Measurements from ENCODE around the gene DNAH12.
"Not testable (repeated sequence)": the region's sequence is repeated elsewhere in the genome, so short reads cannot be mapped to it uniquely, and the experiment has no call there.

DNAH12 gene

DNA sequence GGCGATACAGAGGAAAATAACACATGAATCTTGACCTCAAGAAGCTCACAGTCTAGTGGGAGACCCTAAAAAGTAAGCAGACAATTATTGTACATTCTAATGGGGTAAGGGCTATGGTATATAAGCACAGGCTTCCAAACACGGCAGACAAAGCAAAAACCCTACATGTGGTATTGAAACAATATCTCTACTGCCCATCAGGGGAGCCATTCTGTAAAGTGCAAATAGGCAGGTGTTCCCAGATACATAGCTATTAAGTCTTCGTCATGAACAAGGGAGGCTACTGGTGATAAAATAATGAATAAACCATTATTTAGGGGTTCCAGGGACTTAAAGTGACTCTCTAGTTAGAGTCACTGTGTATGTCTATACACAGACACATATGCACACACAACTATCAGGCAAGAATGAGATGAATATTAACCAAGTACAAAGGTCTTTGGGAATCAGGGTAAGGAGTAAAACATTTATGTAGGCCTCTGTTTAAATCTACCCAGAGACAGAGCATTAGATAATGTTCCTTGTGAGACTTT lies 213.0 kb downstream of the DNAH12 start:
- Histone ChIP-seq H3K4me1 (ENCODE audit: control insufficient read depth, insufficient read depth, low read length) (no peaks in the 10 kb centered on the region), H3K27ac (ENCODE audit: low read depth, low read length) (no peak overlapping the region), H3K36me3 (ENCODE audit: control insufficient read depth, insufficient read depth, low read length) (no peaks in the 10 kb centered on the region)

DNA sequence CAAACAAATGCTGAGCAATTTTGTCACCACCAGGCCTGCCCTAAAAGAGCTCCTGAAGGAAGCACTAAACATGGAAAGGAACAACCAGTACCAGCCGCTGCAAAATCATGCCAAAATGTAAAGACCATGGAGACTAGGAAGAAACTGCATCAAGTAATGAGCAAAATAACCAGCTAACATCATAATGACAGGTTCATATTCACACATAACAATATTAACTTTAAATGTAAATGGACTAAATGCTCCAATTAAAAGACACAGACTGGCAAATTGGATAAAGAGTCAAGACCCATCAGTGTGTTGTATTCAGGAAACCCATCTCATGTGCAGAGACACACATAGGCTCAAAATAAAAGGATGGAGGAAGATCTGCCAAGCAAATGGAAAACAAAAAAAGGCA lies 217.6 kb downstream of the DNAH12 start:
- H3K9ac ChIP-seq (ENCODE audit: low read length); H3K27me3 ChIP-seq (ENCODE audit: control insufficient read depth, insufficient read depth, low read length); H3K27ac ChIP-seq (ENCODE audit: low read depth, low read length); H3K4me1 ChIP-seq (ENCODE audit: control insufficient read depth, insufficient read depth, low read length); H3K4me3 ChIP-seq (ENCODE audit: low read length); H3K36me3 ChIP-seq (ENCODE audit: control insufficient read depth, insufficient read depth, low read length): not testable (repeated sequence)

More for the DNA sequence above, 213.0 kb downstream of the DNAH12 start:
- Histone ChIP-seq H3K4me3 (ENCODE audit: low read length) (no peak overlapping the region), H3K9ac (ENCODE audit: low read length) (no peak overlapping the region), H3K27me3 (ENCODE audit: control insufficient read depth, insufficient read depth, low read length) (no peaks in the 10 kb centered on the region)

DNA sequence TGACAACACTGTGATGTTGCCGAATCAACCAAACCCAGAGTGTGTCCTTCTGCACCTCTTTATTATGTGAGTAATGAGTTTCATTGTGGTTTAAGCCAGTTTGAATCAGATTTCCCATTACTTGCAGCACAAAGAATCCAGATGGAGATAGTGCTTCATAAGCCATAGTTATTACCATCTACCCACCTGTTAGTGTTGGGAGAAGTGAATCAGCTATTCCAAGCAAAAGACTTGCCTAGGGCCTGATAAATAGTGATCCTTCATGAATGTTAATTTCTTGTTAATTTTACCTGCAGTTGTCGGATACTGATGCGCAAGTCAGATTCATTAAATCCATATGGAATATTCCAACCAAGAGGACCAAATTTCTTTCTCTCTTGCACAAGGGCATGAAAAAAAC lies 229.9 kb downstream of the DNAH12 start:
- no peak overlapping the region for H3K27ac ChIP-seq (ENCODE audit: low read depth, low read length)

DNA sequence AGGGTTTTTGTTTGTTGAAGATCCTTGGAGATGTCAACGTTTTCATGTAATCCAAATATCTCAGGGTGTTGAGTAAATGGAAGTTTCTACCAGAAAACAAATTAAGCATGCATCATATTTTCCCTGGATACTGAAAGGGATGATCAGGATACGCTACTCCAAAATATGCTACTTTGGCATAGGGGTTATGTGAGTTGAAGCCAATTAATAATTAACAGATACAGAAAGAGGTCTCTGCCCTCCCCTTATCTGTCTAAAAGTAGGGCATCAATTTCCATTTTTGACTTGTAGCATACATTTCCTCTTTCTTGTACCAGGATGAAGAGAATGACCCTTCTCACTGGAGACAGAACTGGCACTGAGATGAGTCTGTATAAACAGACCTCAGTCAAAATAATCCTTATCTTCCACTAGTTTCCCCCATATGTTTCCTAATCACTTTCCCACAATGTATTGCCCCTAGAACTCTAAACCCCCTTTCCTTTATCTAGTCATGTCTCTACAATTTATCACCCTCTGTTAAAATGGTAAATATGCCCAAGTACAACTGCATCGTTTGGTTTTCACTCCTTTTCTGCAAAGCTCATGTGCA lies 234.3 kb downstream of the DNAH12 start:
- H3K9ac ChIP-seq (ENCODE audit: low read length): no peak overlapping the region
- no peaks in the 10 kb centered on the region for H3K4me1 ChIP-seq (ENCODE audit: control insufficient read depth, insufficient read depth, low read length)
- H3K4me3 ChIP-seq (ENCODE audit: low read length): no peak overlapping the region
- no peaks in the 10 kb centered on the region for H3K27me3 ChIP-seq (ENCODE audit: control insufficient read depth, insufficient read depth, low read length)
- H3K36me3 ChIP-seq (ENCODE audit: control insufficient read depth, insufficient read depth, low read length): no peaks in the 10 kb centered on the region
- H3K27ac ChIP-seq (ENCODE audit: low read depth, low read length): no peak overlapping the region

More for the DNA sequence above, 229.9 kb downstream of the DNAH12 start:
- no peak overlapping the region for H3K9ac ChIP-seq (ENCODE audit: low read length)
- no peak overlapping the region for H3K4me3 ChIP-seq (ENCODE audit: low read length)
- no peaks in the 10 kb centered on the region for H3K27me3 ChIP-seq (ENCODE audit: control insufficient read depth, insufficient read depth, low read length)
- H3K4me1 ChIP-seq (ENCODE audit: control insufficient read depth, insufficient read depth, low read length): no peaks in the 10 kb centered on the region
- no peaks in the 10 kb centered on the region for H3K36me3 ChIP-seq (ENCODE audit: control insufficient read depth, insufficient read depth, low read length)

DNA sequence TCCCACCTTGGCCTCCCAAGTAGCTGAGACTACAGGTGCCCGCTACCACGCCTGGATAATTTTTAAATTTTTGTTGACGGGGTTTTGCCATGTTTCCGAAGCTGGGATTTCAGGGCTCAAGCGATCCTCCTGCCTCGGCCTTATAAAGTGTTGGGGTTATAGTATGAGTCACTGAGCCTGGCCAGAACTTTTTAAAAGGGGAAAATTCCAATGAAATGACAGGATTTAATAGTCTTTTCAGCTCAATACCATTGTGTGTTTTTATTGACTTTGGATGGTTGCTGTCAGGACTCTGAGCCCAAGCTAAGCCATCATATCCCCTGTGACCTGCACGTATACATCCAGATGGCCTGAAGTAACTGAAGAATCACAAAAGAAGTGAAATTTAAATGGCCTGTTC lies 240.6 kb downstream of the DNAH12 start:
- not testable (repeated sequence) for H3K4me3 ChIP-seq (ENCODE audit: low read length); H3K4me1 ChIP-seq (ENCODE audit: control insufficient read depth, insufficient read depth, low read length); H3K27me3 ChIP-seq (ENCODE audit: control insufficient read depth, insufficient read depth, low read length); H3K9ac ChIP-seq (ENCODE audit: low read length); H3K27ac ChIP-seq (ENCODE audit: low read depth, low read length); H3K36me3 ChIP-seq (ENCODE audit: control insufficient read depth, insufficient read depth, low read length)

DNA sequence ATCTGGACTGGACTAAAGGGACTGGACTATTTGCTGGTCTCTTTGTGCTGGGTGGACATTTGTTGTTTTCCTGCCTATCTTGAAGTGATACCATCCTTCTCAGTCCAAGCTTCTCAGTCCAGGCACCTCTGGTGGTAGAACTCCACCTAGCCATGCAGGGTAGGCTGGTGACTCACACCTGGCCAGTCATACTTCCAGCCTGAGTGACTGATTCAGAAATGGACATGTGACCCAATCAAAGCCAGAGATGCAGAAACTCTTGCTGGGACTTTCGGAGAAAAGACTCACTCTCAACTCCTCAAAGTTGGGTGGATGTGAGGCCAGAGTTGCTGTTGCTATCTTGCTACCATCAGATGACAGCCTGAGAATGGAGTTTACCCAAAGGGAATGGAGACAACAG lies 246.1 kb downstream of the DNAH12 start:
- H3K27me3 ChIP-seq (ENCODE audit: control insufficient read depth, insufficient read depth, low read length): no peaks in the 10 kb centered on the region

DNA sequence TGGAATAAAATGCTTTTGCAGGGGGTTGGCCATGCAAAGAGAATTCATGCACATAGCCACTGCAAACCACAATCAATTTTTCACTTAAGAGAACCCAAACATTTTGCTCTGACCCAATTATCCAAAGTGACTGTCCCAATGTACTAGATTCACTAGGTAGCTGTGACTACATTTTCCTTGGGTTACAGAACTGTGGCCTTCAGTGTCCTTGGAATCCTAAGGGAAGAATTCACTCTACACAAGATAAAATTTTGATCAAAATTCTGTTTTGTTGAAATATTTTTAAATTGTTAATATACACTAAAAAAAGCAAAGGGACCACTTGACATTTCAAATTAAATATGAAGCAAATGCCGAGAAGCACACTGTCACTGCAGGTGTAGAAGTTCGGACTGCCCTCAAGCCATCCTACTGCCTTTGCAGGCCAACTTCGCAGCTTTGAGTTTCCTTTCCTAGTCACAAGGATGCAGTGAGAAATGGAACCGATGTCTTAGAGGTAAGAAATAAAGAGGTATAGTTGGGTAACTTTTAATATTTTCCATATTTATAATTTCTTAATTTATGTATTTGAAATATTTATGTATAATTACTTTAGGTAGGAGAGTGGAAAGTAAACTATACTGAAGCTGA lies 251.1 kb downstream of the DNAH12 start:
- Histone ChIP-seq H3K27me3 (ENCODE audit: control insufficient read depth, insufficient read depth, low read length) (no peaks in the 10 kb centered on the region), H3K4me1 (ENCODE audit: control insufficient read depth, insufficient read depth, low read length) (no peaks in the 10 kb centered on the region), H3K36me3 (ENCODE audit: control insufficient read depth, insufficient read depth, low read length) (no peaks in the 10 kb centered on the region), H3K4me3 (ENCODE audit: low read length) (no peak overlapping the region), H3K9ac (ENCODE audit: low read length) (no peak overlapping the region), H3K27ac (ENCODE audit: low read depth, low read length) (no peak overlapping the region)

More for the DNA sequence above, 246.1 kb downstream of the DNAH12 start:
- Histone ChIP-seq H3K27ac (ENCODE audit: low read depth, low read length) (no peak overlapping the region), H3K9ac (ENCODE audit: low read length) (no peak overlapping the region), H3K4me3 (ENCODE audit: low read length) (no peak overlapping the region), H3K36me3 (ENCODE audit: control insufficient read depth, insufficient read depth, low read length) (no peaks in the 10 kb centered on the region), H3K4me1 (ENCODE audit: control insufficient read depth, insufficient read depth, low read length) (no peaks in the 10 kb centered on the region)

DNA sequence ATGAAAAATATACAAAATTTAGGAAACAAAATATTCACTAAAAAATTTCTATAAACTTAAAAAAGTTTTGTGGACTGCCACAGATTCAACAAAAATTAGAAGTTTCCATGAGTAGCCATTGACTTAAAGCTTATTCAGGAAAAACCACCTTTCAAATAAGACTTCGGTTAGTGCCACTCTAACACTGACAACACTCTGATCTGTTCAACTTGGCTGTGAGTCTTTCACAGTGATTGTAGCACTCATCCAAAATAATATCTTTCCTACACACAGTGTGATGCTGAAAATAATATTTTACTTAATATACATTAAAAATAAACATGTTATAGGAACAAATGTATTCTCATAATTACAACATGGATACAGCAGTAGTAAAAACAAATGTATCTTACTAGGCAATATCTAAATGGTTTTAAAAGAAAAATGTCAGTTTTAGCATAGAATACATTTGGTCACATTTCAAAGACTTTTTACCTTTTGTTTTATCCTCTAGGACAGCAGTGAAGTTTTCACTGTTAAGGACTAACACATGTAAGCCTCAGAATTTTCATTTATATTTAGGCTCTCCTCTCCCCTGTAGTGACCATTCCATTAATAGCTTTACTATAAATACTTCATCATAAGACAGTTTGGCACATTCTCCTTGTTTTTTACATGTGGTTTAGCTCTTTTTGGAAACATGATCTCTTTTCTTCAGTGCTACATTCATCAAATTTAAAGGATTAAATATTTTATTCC lies 251.8 kb downstream of the DNAH12 start, which contains the start of gene ASB14:
TSS of gene ASB14 (minus strand) at position 527 of the 738 bp plus-strand sequence. CDS start 652 bp downstream, outside the sequence.
- no peak within 1 kb of the TSS for H3K27ac ChIP-seq (ENCODE audit: low read depth, low read length)
- no peak within 1 kb of the TSS for H3K4me3 ChIP-seq (ENCODE audit: low read length)
- H3K27me3 ChIP-seq (ENCODE audit: control insufficient read depth, insufficient read depth, low read length): no peaks in the 10 kb centered on the region
- no peaks in the 10 kb centered on the region for H3K4me1 ChIP-seq (ENCODE audit: control insufficient read depth, insufficient read depth, low read length)
- H3K36me3 ChIP-seq (ENCODE audit: control insufficient read depth, insufficient read depth, low read length): no peaks in the 10 kb centered on the region
- no peak within 1 kb of the TSS for H3K9ac ChIP-seq (ENCODE audit: low read length)

DNA sequence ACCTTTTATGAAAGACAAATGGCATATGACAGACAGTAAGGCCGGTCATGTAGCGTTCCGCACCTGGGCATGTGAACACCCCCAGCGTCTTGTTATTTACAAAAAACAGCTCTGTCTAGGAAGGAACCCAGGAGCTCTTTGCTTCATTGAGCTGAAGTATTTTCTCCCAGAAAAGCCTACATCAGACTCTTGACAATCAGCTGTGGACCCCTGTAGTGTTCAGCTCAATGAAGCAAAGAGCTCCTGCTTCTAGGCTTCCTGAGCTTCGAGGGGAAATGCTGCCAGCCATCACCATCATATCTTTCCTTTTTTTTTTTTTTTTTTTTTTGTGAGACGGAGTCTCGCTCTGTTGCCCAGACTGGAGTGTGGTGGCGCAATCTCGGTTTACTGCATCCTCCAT lies 255.7 kb downstream of the DNAH12 start:
- H3K27me3 ChIP-seq (ENCODE audit: control insufficient read depth, insufficient read depth, low read length): no peaks in the 10 kb centered on the region
- H3K36me3 ChIP-seq (ENCODE audit: control insufficient read depth, insufficient read depth, low read length): no peaks in the 10 kb centered on the region
- H3K4me1 ChIP-seq (ENCODE audit: control insufficient read depth, insufficient read depth, low read length): no peaks in the 10 kb centered on the region
- no peak overlapping the region for H3K27ac ChIP-seq (ENCODE audit: low read depth, low read length)
- H3K4me3 ChIP-seq (ENCODE audit: low read length): no peak overlapping the region
- no peak overlapping the region for H3K9ac ChIP-seq (ENCODE audit: low read length)

DNA sequence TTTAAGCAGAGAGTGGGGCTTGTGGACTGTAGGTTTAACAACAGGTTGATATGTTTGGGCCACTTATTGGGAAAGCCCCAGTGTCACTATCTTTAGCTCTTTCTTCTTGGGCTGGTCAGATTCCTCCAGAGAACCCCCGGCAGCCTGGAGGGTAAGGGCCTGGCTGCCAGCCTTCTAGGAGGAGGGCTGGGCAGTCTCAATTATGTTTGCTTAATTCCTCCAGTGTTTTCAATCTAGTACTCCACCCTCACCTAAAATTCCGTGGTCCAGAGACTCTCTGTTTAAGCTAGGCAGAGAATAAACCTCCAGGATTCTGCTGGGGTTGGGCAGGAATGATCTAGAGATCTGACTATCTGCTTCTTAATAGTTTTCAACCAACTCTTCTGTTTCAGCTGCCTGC lies 256.9 kb downstream of the DNAH12 start:
- H3K9ac ChIP-seq (ENCODE audit: low read length): no peak overlapping the region
- no peak overlapping the region for H3K4me3 ChIP-seq (ENCODE audit: low read length)
- no peak overlapping the region for H3K27ac ChIP-seq (ENCODE audit: low read depth, low read length)
- no peaks in the 10 kb centered on the region for H3K36me3 ChIP-seq (ENCODE audit: control insufficient read depth, insufficient read depth, low read length)
- no peaks in the 10 kb centered on the region for H3K27me3 ChIP-seq (ENCODE audit: control insufficient read depth, insufficient read depth, low read length)
- no peaks in the 10 kb centered on the region for H3K4me1 ChIP-seq (ENCODE audit: control insufficient read depth, insufficient read depth, low read length)

DNA sequence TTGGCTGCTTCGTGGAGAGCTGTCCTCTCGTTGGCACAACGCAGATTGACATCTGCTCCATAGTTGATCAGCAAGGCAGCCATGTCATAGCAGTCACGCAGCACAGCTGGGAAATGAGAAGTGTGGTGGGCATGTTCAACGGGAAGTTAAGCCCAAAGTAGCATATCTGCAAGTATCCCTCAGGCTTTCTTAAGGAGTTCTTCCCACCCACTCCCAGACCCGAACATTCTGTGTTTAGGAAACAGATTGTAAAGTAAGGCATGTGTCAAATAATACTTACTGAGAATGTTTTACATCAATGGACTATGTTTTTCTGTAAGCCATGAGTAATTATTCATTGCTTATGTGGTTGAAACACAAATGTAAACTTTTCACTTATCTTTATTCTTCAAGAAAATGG lies 260.8 kb downstream of the DNAH12 start:
- Histone ChIP-seq H3K4me1 (ENCODE audit: control insufficient read depth, insufficient read depth, low read length) (no peaks in the 10 kb centered on the region), H3K4me3 (ENCODE audit: low read length) (no peak overlapping the region), H3K27me3 (ENCODE audit: control insufficient read depth, insufficient read depth, low read length) (no peaks in the 10 kb centered on the region), H3K9ac (ENCODE audit: low read length) (no peak overlapping the region), H3K36me3 (ENCODE audit: control insufficient read depth, insufficient read depth, low read length) (no peaks in the 10 kb centered on the region), H3K27ac (ENCODE audit: low read depth, low read length) (no peak overlapping the region)

DNA sequence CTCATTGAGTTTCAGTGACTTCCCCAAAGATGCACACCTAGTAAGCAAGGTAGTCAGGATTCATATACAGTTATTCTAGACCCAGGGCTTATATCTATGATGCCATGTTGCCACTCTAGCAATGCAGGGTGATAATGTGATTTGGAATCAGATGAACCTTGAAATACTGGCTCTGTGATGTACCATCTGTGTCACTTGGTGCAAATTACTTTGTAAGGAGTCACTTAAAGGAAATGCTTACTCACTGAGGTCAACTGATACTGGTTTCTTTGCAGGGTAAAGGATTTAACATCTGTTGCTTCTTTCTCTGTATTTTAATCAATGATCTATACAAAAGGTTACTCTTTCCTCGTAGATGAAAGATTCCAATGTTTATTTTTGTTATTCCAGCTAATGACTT lies 262.4 kb downstream of the DNAH12 start:
- Histone ChIP-seq H3K4me1 (ENCODE audit: control insufficient read depth, insufficient read depth, low read length) (no peaks in the 10 kb centered on the region), H3K27ac (ENCODE audit: low read depth, low read length) (no peak overlapping the region), H3K4me3 (ENCODE audit: low read length) (no peak overlapping the region), H3K36me3 (ENCODE audit: control insufficient read depth, insufficient read depth, low read length) (no peaks in the 10 kb centered on the region), H3K9ac (ENCODE audit: low read length) (no peak overlapping the region), H3K27me3 (ENCODE audit: control insufficient read depth, insufficient read depth, low read length) (no peaks in the 10 kb centered on the region)
